SK-N-SH (cell line): ENCODE measurements around the gene RAD51B. TPM values are rescaled to one million over a fixed set of nuclear protein-coding genes. Genes with fewer than 3 reads are reported as not detected.

ENCODE experiments used
- CTCF ChIA-PET: fragments of 300-600, 350-600 bp; formaldehyde crosslinking; extraction: SDS; loops from one replicate; lab custom pipeline; 2021; lab: Yijun Ruan, JAX
- POLR2A ChIA-PET: fragments of 350-600 bp; sonication (Branson Sonifier 250); formaldehyde crosslinking; extraction: SDS; loops from one replicate; lab custom pipeline; 2020; ENCODE audit warnings: antibody characterized with exemption, inconsistent platforms; lab: Yijun Ruan, JAX
- DNase-seq: peaks from one replicate; pipeline ENCODE4 v3.0.0; 2012
- H2AFZ ChIP-seq: fragments of 200-600 bp; sonication (generic); 2 replicates; pipeline ENCODE4 v1.8.1; 2016; ENCODE audit warnings: antibody characterized with exemption, mild to moderate bottlenecking, low read depth
- H3F3A ChIP-seq: fragments of 200-600 bp; sonication (generic); replicated peaks from 2 replicates; pipeline ENCODE3; 2016; ENCODE audit warnings: antibody characterized with exemption, mild to moderate bottlenecking; ENCODE audit not compliant: insufficient read depth
- H3K27ac ChIP-seq, 2 experiments: fragments of 200-500 bp in 1 of 2; fragments of 200-600 bp in 1 of 2; sonication (Bioruptor generic) in 1 of 2; sonication (generic), shearing (Covaris generic) in 1 of 2; 2 replicates each; pipeline versions ENCODE4 v1.5.1 to v1.6.1; 2014 to 2016; ENCODE audit warnings: low read depth in 2 of 2, inconsistent platforms in 1 of 2, low read length in 1 of 2, mild to moderate bottlenecking in 1 of 2, mixed read lengths in 1 of 2
- H3K27me3 ChIP-seq: fragments of 200-600 bp; sonication (generic), shearing (Covaris generic); 2 replicates; pipeline ENCODE4 v1.6.1; 2016; ENCODE audit warnings: mixed run types; ENCODE audit not compliant: insufficient read depth
- H3K36me3 ChIP-seq, 2 experiments: fragments of 200-500 bp in 1 of 2; fragments of 200-600 bp in 1 of 2; sonication (Bioruptor generic) in 1 of 2; sonication (generic) in 1 of 2; replicated peaks in 1 of 2; 2 replicates each; pipeline versions ENCODE3 to v1.5.1; 2014 to 2016; ENCODE audit warnings: low read length in 1 of 2, mild to moderate bottlenecking in 1 of 2; ENCODE audit not compliant: insufficient read depth in 2 of 2, control insufficient read depth in 1 of 2
- H3K4me1 ChIP-seq, 2 experiments: fragments of 200-500 bp in 1 of 2; fragments of 200-600 bp in 1 of 2; sonication (Bioruptor generic) in 1 of 2; sonication (generic), shearing (Covaris generic) in 1 of 2; 2 replicates each; pipeline versions ENCODE4 v1.5.1 to v1.6.1; 2014 to 2016; ENCODE audit warnings: low read depth in 1 of 2, low read length in 1 of 2, mixed run types in 1 of 2; ENCODE audit not compliant: insufficient read depth in 2 of 2, control insufficient read depth in 1 of 2
- H3K4me2 ChIP-seq: fragments of 200-600 bp; sonication (generic), shearing (Covaris generic); 2 replicates; pipeline ENCODE4 v1.6.1; 2017; ENCODE audit warnings: mixed run types
- H3K4me3 ChIP-seq, 2 experiments: fragments of 200-500 bp in 1 of 2; fragments of 200-600 bp in 1 of 2; sonication (Bioruptor generic) in 1 of 2; sonication (generic), shearing (Covaris generic) in 1 of 2; 2 replicates each; pipeline versions ENCODE4 v1.5.1 to v1.8.1; 2014 to 2016; ENCODE audit warnings: low read depth in 2 of 2, inconsistent platforms in 1 of 2, low read length in 1 of 2, mild to moderate bottlenecking in 1 of 2, mixed read lengths in 1 of 2, moderate library complexity in 1 of 2
- H3K79me2 ChIP-seq: fragments of 200-600 bp; sonication (generic); 2 replicates; pipeline ENCODE4 v1.8.1; 2017; ENCODE audit warnings: mild to moderate bottlenecking; ENCODE audit not compliant: insufficient read depth
- H3K9ac ChIP-seq: fragments of 200-600 bp; sonication (generic); 2 replicates; pipeline ENCODE4 v1.6.1; 2017; ENCODE audit warnings: mixed run types
- H3K9me2 ChIP-seq: fragments of 200-600 bp; sonication (generic); 2 replicates; pipeline ENCODE4 v1.6.1; 2017; ENCODE audit warnings: mixed run types
- H3K9me3 ChIP-seq: fragments of 200-600 bp; sonication (generic); 2 replicates; pipeline ENCODE4 v1.6.1; 2017; ENCODE audit warnings: mixed run types, mild to moderate bottlenecking, moderate library complexity
- H4K20me1 ChIP-seq: fragments of 200-600 bp; sonication (generic); 2 replicates; pipeline ENCODE4 v1.6.1; 2017; ENCODE audit warnings: mild to moderate bottlenecking, mixed run types; ENCODE audit not compliant: insufficient read depth
- FOSL2 ChIP-seq: IDR thresholded peaks from 2 replicates; pipeline ENCODE4 v1.4.0; 2012; ENCODE audit warnings: low read depth, mild to moderate bottlenecking, moderate library complexity, borderline replicate concordance
- GABPA ChIP-seq: IDR thresholded peaks from 2 replicates; pipeline ENCODE4 v1.4.0; 2012; ENCODE audit warnings: low read depth, mild to moderate bottlenecking
- IRF3 ChIP-seq: fragments of 150-350 bp; IDR thresholded peaks from 2 replicates; pipeline ENCODE4 v1.6.1; 2016; ENCODE audit warnings: mild to moderate bottlenecking, low read depth, low read length
- MAX ChIP-seq: IDR thresholded peaks from 2 replicates; pipeline ENCODE4 v1.4.0; 2012; ENCODE audit warnings: low read depth
- MEF2A ChIP-seq: IDR thresholded peaks from 2 replicates; pipeline ENCODE4 v1.4.0; 2012; ENCODE audit warnings: low read depth, borderline replicate concordance
- NRF1 ChIP-seq: IDR thresholded peaks from 2 replicates; pipeline ENCODE4 v1.6.1; 2012; ENCODE audit warnings: low read depth, mild to moderate bottlenecking, low read length
- REST ChIP-seq: IDR thresholded peaks from 2 replicates; pipeline ENCODE4 v1.6.1; 2012; ENCODE audit warnings: mild to moderate bottlenecking, low read depth, low read length, moderate library complexity
- RFX5 ChIP-seq: IDR thresholded peaks from 2 replicates; pipeline ENCODE4 v1.6.1; 2012; ENCODE audit warnings: mild to moderate bottlenecking, improper control_type of control experiment, low read length
- RXRA ChIP-seq: IDR thresholded peaks from 2 replicates; pipeline ENCODE4 v1.4.0; 2012; ENCODE audit warnings: low read depth, mild to moderate bottlenecking, borderline replicate concordance
- SIN3A ChIP-seq: IDR thresholded peaks from 2 replicates; pipeline ENCODE4 v1.6.1; 2012; ENCODE audit warnings: low read depth, mild to moderate bottlenecking, low read length, moderate library complexity, borderline replicate concordance
- TAF1 ChIP-seq: IDR thresholded peaks from 2 replicates; pipeline ENCODE4 v1.6.1; 2012; ENCODE audit warnings: low read depth, mild to moderate bottlenecking, low read length, moderate library complexity, borderline replicate concordance
- TEAD4 ChIP-seq: IDR thresholded peaks from 2 replicates; pipeline ENCODE4 v1.4.0; 2012; ENCODE audit warnings: mild to moderate bottlenecking, borderline replicate concordance; ENCODE audit not compliant: insufficient read depth
- USF1 ChIP-seq: IDR thresholded peaks from 2 replicates; pipeline ENCODE4 v1.4.0; 2012; ENCODE audit warnings: low read depth, borderline replicate concordance
- USF2 ChIP-seq: fragments of 150-350 bp; IDR thresholded peaks from 2 replicates; pipeline ENCODE4 v1.6.1; 2017; ENCODE audit warnings: antibody characterized with exemption, low read length, low read depth, borderline replicate concordance
- ZBTB33 ChIP-seq: IDR thresholded peaks from 2 replicates; pipeline ENCODE4 v1.4.0; 2012; ENCODE audit warnings: low read depth, borderline replicate concordance
- WGBS: methylation state at CpG from one replicate; pipeline ENCODE4 v1.1.6; 2017; ENCODE audit warnings: low lambda C conversion rate; 5-methylcytosine and 5-hydroxymethylcytosine counted together
- polyA plus RNA-seq, 3 experiments: library from polyadenylated mRNA; depleted of rRNA; stranded (reverse); fragments of >200 nt; gene quantifications; 2 replicates each; pipeline ENCODE4 v1.2.3, GENCODE V29; 2012

The RAD51B gene
- polyA plus RNA-seq, 1 of the 3 experiments (the other 2 are of a cell fraction) = 6.0 TPM

GRCh38 chr14:68173227-68173972, 353.8 kb downstream of the RAD51B start:
- Histone ChIP-seq H3K9ac (no peak overlapping the region), H3K36me3 (no peaks in the 10 kb centered on the region)
- CTCF ChIA-PET = interaction anchor here (0.9 to 1.3 kb wide), 3 partner anchors 20 to 230 kb away, joined by 3 read pairs; no protein-coding TSS in a partner anchor
- WGBS = 62% methylated on average over 1 of the region's 1 CpG
- TF ChIP-seq TAF1 (no peak), USF1 (no peak), TEAD4 (no peak), USF2 (no peak), NRF1 (no peak), RXRA (no peak), MEF2A (no peak), FOSL2 (no peak), RFX5 (no peak), SIN3A (no peak), IRF3 (no peak), GABPA (no peak), REST (no peak), ZBTB33 (no peak), MAX (no peak)
- TF ChIP-seq, all 33 proteins: peak for 0
- Histone ChIP-seq H3K4me1 (peaks cover 6 to 10% of the 10 kb centered on the region in 2 experiments; a peak in 3 of 4 replicates), H4K20me1 (no peaks in the 10 kb centered on the region), H3F3A (peaks cover 4% of the 10 kb centered on the region), H3K27ac (peak overlapping the region in 1 of 2 experiments; percentile 74; a peak in 3 of 4 replicates), H3K4me3 (no peak overlapping the region), H3K4me2 (no peak overlapping the region), H3K27me3 (no peaks in the 10 kb centered on the region), H3K9me2 (no peaks in the 10 kb centered on the region), H3K9me3 (no peaks in the 10 kb centered on the region), H2AFZ (no peak overlapping the region), H3K79me2 (no peaks in the 10 kb centered on the region)
- POLR2A ChIA-PET = no interaction called here
- no peak for DNase-seq
